ENCODE measurements around the gene FKBP4. TPM values are rescaled to one million over a fixed set of nuclear protein-coding genes. Genes with fewer than 3 reads are reported as not detected.

The FKBP4 gene
- total and polyA plus RNA-seq, 2 of the 8 experiments (the other 6 are each of a cell fraction or from before 2014, with no cell fraction given), result 72.6 to 243 TPM

DNA sequence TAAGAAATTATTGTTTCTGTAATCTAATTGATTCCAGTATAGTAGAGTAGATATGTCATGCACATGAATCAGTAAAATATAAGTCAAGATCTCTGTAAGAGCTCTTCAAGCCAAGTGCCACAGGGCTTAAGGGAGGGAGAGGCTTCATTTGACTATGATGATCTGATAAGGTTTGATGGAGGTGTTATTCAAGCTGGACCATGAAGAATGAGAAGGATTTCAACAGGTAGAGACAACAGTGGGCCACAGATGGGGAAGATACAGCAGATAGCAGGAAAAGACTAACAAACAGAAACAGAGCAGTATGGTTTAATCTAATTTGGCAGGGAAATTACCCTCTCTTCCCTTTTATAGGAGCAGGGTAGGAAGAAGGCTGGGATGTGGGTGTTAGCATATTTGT, 40.6 kb upstream of the FKBP4 start:
- Histone ChIP-seq H3K23ac (ENCODE audit: insufficient read length) (no peak overlapping the region), H3K27me3 (replicated peaks in 1 of 4; ENCODE audit: control insufficient read depth in 3 of 4, extremely low read depth in 1 of 4, insufficient read depth in 3 of 4, low read length in 3 of 4) (peaks cover 0 to 9% (median 8%) of the 10 kb centered on the region in 4 experiments; a peak in 4 of 7 replicates), H2BK20ac (ENCODE audit: low read length) (no peak overlapping the region), H3K23me2 (ENCODE audit: low read depth, low read length) (peaks cover 6% of the 10 kb centered on the region; the same call in 1 of the 2 replicates), H3K56ac (replicated peaks; ENCODE audit: insufficient read length, low read depth, low read length) (no peak overlapping the region), H3K18ac (ENCODE audit: extremely low read depth, low read length) (no peak overlapping the region), H3K36me3 (ENCODE audit: control insufficient read depth in 2 of 4, insufficient read depth in 4 of 4, low read length in 3 of 4) (no peaks in the 10 kb centered on the region), H2BK120ac (replicated peaks; ENCODE audit: low read depth, low read length) (no peak overlapping the region), H3K79me2 (ENCODE audit: control insufficient read depth in 1 of 2, insufficient read depth in 2 of 2, low read length in 2 of 2) (no peaks in the 10 kb centered on the region), H4K5ac (ENCODE audit: insufficient read length, low read depth, low read length) (no peak overlapping the region), H3K79me1 (ENCODE audit: low read depth, low read length) (no peaks in the 10 kb centered on the region), H3K9me3 (ENCODE audit: insufficient read depth in 2 of 2, low read depth in 1 of 2, low read length in 1 of 2) (no peaks in the 10 kb centered on the region), H3K27ac (ENCODE audit: low read depth, low read length) (no peak overlapping the region), H4K8ac (ENCODE audit: extremely low read depth, insufficient read depth, low read length) (no peak overlapping the region), H3K4me1 (replicated peaks in 1 of 4; ENCODE audit: control insufficient read depth in 3 of 4, insufficient read depth in 4 of 4, low read length in 3 of 4) (peaks cover 6 to 18% (median 15%) of the 10 kb centered on the region in 4 experiments), H2AFZ (ENCODE audit: low read length) (no peak overlapping the region), H2BK15ac (ENCODE audit: low read length) (no peak overlapping the region), H4K91ac (replicated peaks; ENCODE audit: insufficient read length, low read length) (no peak overlapping the region), H3K4me3 (ENCODE audit: extremely low read depth in 1 of 4, insufficient read depth in 2 of 4, low read depth in 3 of 4, low read length in 4 of 4) (no peak overlapping the region), H3K4ac (replicated peaks; ENCODE audit: insufficient read length, low read depth, low read length) (no peak overlapping the region), H3K9ac (replicated peaks in 1 of 4; ENCODE audit: extremely low read depth in 1 of 4, low read depth in 3 of 4, low read length in 3 of 4) (no peak overlapping the region), H2AK5ac (ENCODE audit: low read depth, low read length) (no peak overlapping the region), H3K4me2 (ENCODE audit: insufficient read depth in 1 of 2, low read depth in 2 of 2, low read length in 2 of 2) (no peak overlapping the region; a peak in 1 of 4 replicates), H3K14ac (ENCODE audit: insufficient read length) (no peak overlapping the region), H2BK5ac (ENCODE audit: low read depth, low read length) (no peak overlapping the region), H4K20me1 (replicated peaks in 1 of 2; ENCODE audit: control insufficient read depth in 1 of 2, insufficient read depth in 2 of 2, low read length in 2 of 2) (no peaks in the 10 kb centered on the region), H2BK12ac (ENCODE audit: low read depth, low read length) (no peak overlapping the region)
- DNase-seq (ENCODE audit: low read depth in 1 of 2, low spot score in 2 of 2) (no peak), FAIRE-seq (no peak)
- CTCF ChIA-PET (ENCODE audit: partially characterized antibody), result interaction anchor here (1.0 to 7.0 kb wide), 3 partner anchors 14 to 37 kb away, joined by 3 to 55 read pairs (median 16); no protein-coding TSS in a partner anchor
- POLR2A ChIA-PET (ENCODE audit: partially characterized antibody), result interaction anchor here (0.6 kb wide), 1 partner anchor 68 kb away, joined by 3 read pairs; no protein-coding TSS in a partner anchor
- TF ChIP-seq MAFK (IDR thresholded peaks at IDR 0.05; ENCODE audit: low read depth, low read length) (no peak), FOSL1 (IDR thresholded peaks at IDR 0.05; ENCODE audit: insufficient read depth, low read depth, low read length) (no peak), CBX8 (IDR thresholded peaks at IDR 0.05; ENCODE audit: borderline replicate concordance, low read depth, low read length) (no peak), RNF2 (IDR thresholded peaks at IDR 0.05; ENCODE audit: borderline replicate concordance, low read depth, low read length, missing control alignments, poor library complexity, severe bottlenecking) (no peak), SRF (IDR thresholded peaks at IDR 0.05; ENCODE audit: low read depth, low read length) (no peak), EZH2 (IDR thresholded peaks at IDR 0.05; ENCODE audit: low read depth, low read length, severe bottlenecking) (no peak), SP2 (IDR thresholded peaks at IDR 0.05; ENCODE audit: low read length) (no peak), KDM1A (IDR thresholded peaks at IDR 0.05; ENCODE audit: borderline replicate concordance, low read length) (no peak), SUZ12 (IDR thresholded peaks at IDR 0.05; ENCODE audit: low read length) (no peak), HDAC2 (IDR thresholded peaks at IDR 0.05; ENCODE audit: borderline replicate concordance in 1 of 2, low read depth in 2 of 2, low read length in 2 of 2) (no peak), SP1 (IDR thresholded peaks at IDR 0.05; ENCODE audit: low read depth, low read length) (no peak)
- TF ChIP-seq, protein P1, sequence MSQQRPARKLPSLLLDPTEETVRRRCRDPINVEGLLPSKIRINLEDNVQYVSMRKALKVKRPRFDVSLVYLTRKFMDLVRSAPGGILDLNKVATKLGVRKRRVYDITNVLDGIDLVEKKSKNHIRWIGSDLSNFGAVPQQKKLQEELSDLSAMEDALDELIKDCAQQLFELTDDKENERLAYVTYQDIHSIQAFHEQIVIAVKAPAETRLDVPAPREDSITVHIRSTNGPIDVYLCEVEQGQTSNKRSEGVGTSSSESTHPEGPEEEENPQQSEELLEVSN (IDR thresholded peaks at IDR 0.05), result no peak
- TF ChIP-seq, protein P2, sequence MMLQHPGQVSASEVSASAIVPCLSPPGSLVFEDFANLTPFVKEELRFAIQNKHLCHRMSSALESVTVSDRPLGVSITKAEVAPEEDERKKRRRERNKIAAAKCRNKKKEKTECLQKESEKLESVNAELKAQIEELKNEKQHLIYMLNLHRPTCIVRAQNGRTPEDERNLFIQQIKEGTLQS (IDR thresholded peaks at IDR 0.05; ENCODE audit: insufficient read depth, low read depth, low read length), result no peak
